NCI-H2196 treated with DMSO at 0.1 percent for 48 hours (cell line): ENCODE measurements around the gene LINGO4.

Experiments used
- DNase-seq: peaks from one replicate; lab custom pipeline; 2025; ENCODE audit not compliant: unreplicated experiment; lab: John Stamatoyannopoulos, UW

The LINGO4 gene

GRCh38 chr1:151805066-151805820 lies at the start of gene LINGO4:
LINGO4 (minus strand) TSS chr1:151805419; CDS start chr1:151802704, 2,715 bp downstream.
- no peak for DNase-seq

- DNase-seq: no peak
These were observed 49.4 kb upstream of the LINGO4 start for GRCh38 chr1:151854658-151855057.

- DNase-seq: no peak
These were observed 48.3 kb upstream of the LINGO4 start, which contains the start of gene THEM5 for GRCh38 chr1:151853411-151853943. THEM5 (minus strand) TSS chr1:151853712; CDS start chr1:151853565, 147 bp downstream.

- DNase-seq: no peak
These were observed 47.5 kb upstream of the LINGO4 start for GRCh38 chr1:151852733-151853132.

GRCh38 chr1:151851886-151852285 lies 46.7 kb upstream of the LINGO4 start:
- DNase-seq: no peak

GRCh38 chr1:151849871-151850270 lies 44.7 kb upstream of the LINGO4 start:
- DNase-seq: no peak

GRCh38 chr1:151849126-151849525 lies 43.9 kb upstream of the LINGO4 start:
- DNase-seq: no peak

- DNase-seq: no peak
These were observed 42.8 kb upstream of the LINGO4 start for GRCh38 chr1:151847867-151848596.

GRCh38 chr1:151846686-151847237 lies 41.5 kb upstream of the LINGO4 start:
- DNase-seq: no peak

GRCh38 chr1:151846062-151846568 lies 40.9 kb upstream of the LINGO4 start:
- DNase-seq: no peak

GRCh38 chr1:151843398-151843797 lies 38.2 kb upstream of the LINGO4 start:
- no peak for DNase-seq

GRCh38 chr1:151841141-151841540 lies 35.9 kb upstream of the LINGO4 start:
- DNase-seq: no peak

GRCh38 chr1:151840421-151840820 lies 35.2 kb upstream of the LINGO4 start:
- DNase-seq: no peak

GRCh38 chr1:151839457-151840403 lies 34.5 kb upstream of the LINGO4 start, which contains the start of gene C2CD4D:
C2CD4D (minus strand) TSS chr1:151839820; CDS start chr1:151838989, 831 bp downstream.
- DNase-seq: peak; percentile 78

- DNase-seq: no peak
These were observed 33.8 kb upstream of the LINGO4 start for GRCh38 chr1:151839082-151839412.

GRCh38 chr1:151838222-151839081 lies 33.2 kb upstream of the LINGO4 start:
- DNase-seq: no peak

GRCh38 chr1:151837884-151838221 lies 32.6 kb upstream of the LINGO4 start:
- DNase-seq: no peak

GRCh38 chr1:151837197-151837596 lies 32.0 kb upstream of the LINGO4 start:
- no peak for DNase-seq

- no peak for DNase-seq
These were observed 30.4 kb upstream of the LINGO4 start for GRCh38 chr1:151835596-151835995.

GRCh38 chr1:151834239-151834638 lies 29.0 kb upstream of the LINGO4 start:
- no peak for DNase-seq
